Epidermal melanocyte (primary cell): ENCODE results near the gene DENND4A.
"Not testable (repeated sequence)": the region's sequence is repeated elsewhere in the genome, so short reads cannot be mapped to it uniquely, and the experiment has no call there.

Experiments
- DNase-seq: peaks from one replicate; pipeline ENCODE4 v3.0.0; 2011; ENCODE audit warnings: low spot score; ENCODE audit not compliant: insufficient read length

The DENND4A gene

GRCh38 chr15:65789759-65790425 lies 2.2 kb downstream of the DENND4A start:
- no peak for DNase-seq

GRCh38 chr15:65789105-65789504 lies 3.0 kb downstream of the DENND4A start:
- DNase-seq = no peak

- no peak for DNase-seq
These were observed 4.8 kb downstream of the DENND4A start for GRCh38 chr15:65787260-65787659.

GRCh38 chr15:65785151-65785550 lies 6.9 kb downstream of the DENND4A start:
- DNase-seq = no peak

- no peak for DNase-seq
These were observed 8.2 kb downstream of the DENND4A start for GRCh38 chr15:65783872-65784271.

GRCh38 chr15:65782096-65782495 lies 10.0 kb downstream of the DENND4A start:
- no peak for DNase-seq

GRCh38 chr15:65778701-65779100 lies 13.4 kb downstream of the DENND4A start:
- DNase-seq = not testable (repeated sequence)

GRCh38 chr15:65778269-65778668 lies 13.8 kb downstream of the DENND4A start:
- DNase-seq = no peak

- DNase-seq = no peak
These were observed 14.2 kb downstream of the DENND4A start for GRCh38 chr15:65777843-65778242.

GRCh38 chr15:65777053-65777452 lies 15.0 kb downstream of the DENND4A start:
- no peak for DNase-seq

GRCh38 chr15:65773386-65774111 lies 18.5 kb downstream of the DENND4A start:
- DNase-seq = no peak

GRCh38 chr15:65772930-65773329 lies 19.2 kb downstream of the DENND4A start:
- no peak for DNase-seq

GRCh38 chr15:65771870-65772269 lies 20.2 kb downstream of the DENND4A start:
- DNase-seq = no peak

GRCh38 chr15:65769482-65769881 lies 22.6 kb downstream of the DENND4A start:
- no peak for DNase-seq

- DNase-seq = no peak
These were observed 24.2 kb downstream of the DENND4A start for GRCh38 chr15:65767895-65768294.

GRCh38 chr15:65767264-65767595 lies 24.9 kb downstream of the DENND4A start:
- no peak for DNase-seq

GRCh38 chr15:65766422-65767263 lies 25.4 kb downstream of the DENND4A start:
- no peak for DNase-seq

GRCh38 chr15:65765106-65765505 lies 27.0 kb downstream of the DENND4A start:
- DNase-seq = no peak

- DNase-seq = no peak
These were observed 28.9 kb downstream of the DENND4A start for GRCh38 chr15:65762914-65763787.

- no peak for DNase-seq
These were observed 29.7 kb downstream of the DENND4A start for GRCh38 chr15:65762399-65762798.

GRCh38 chr15:65761210-65761926 lies 30.7 kb downstream of the DENND4A start:
- no peak for DNase-seq
